HepG2 (cell line): ENCODE data around the gene STX10. TPM values are rescaled to one million over a fixed set of nuclear protein-coding genes. Genes with fewer than 3 reads are reported as not detected.

Experiments
- AKNA ChIP-seq: sonication (generic); formaldehyde crosslinking; IDR thresholded peaks from 2 replicates; pipeline ENCODE4 v1.4.0; 2020; ENCODE audit warnings: missing genetic modification reagents, borderline replicate concordance
- DMTF1 ChIP-seq: sonication (generic); formaldehyde crosslinking; IDR thresholded peaks from 2 replicates; pipeline ENCODE4 v1.4.0; 2020; ENCODE audit warnings: mild to moderate bottlenecking, missing genetic modification reagents
- DZIP1 ChIP-seq: sonication (generic); formaldehyde crosslinking; IDR thresholded peaks from 2 replicates; pipeline ENCODE4 v1.5.0; 2020; ENCODE audit warnings: mild to moderate bottlenecking, missing genetic modification reagents
- E2F1 ChIP-seq: sonication (generic); formaldehyde crosslinking; IDR thresholded peaks from 2 replicates; pipeline ENCODE4 v1.5.0; 2020; ENCODE audit warnings: missing genetic modification reagents
- HNRNPUL1 ChIP-seq: fragments of 200-400 bp; formaldehyde crosslinking; IDR thresholded peaks from 2 replicates; pipeline ENCODE4 v1.6.1; 2017; ENCODE audit warnings: low read depth, mild to moderate bottlenecking, low read length, moderate library complexity
- MED8 ChIP-seq: sonication (generic); formaldehyde crosslinking; IDR thresholded peaks from 2 replicates; pipeline ENCODE4 v1.8.1; 2023; ENCODE audit warnings: mild to moderate bottlenecking, missing genetic modification reagents; ENCODE audit not compliant: insufficient replicate concordance
- NFE2L2 ChIP-seq: fragments of 150-350 bp; IDR thresholded peaks from 2 replicates; pipeline ENCODE4 v1.6.1; 2014; ENCODE audit warnings: low read length
- PLRG1 ChIP-seq: fragments of 450-650 bp; conservative IDR thresholded peaks from 2 replicates; pipeline ENCODE4 v1.6.1; 2016
- PRMT3 ChIP-seq: sonication (generic); formaldehyde crosslinking; IDR thresholded peaks from 2 replicates; pipeline ENCODE4 v1.8.1; 2022; ENCODE audit warnings: low read depth, mild to moderate bottlenecking, moderate library complexity, missing genetic modification reagents, borderline replicate concordance
- THAP7 ChIP-seq: sonication (generic); formaldehyde crosslinking; IDR thresholded peaks from 2 replicates; pipeline ENCODE4 v1.8.1; 2023; ENCODE audit warnings: mild to moderate bottlenecking, missing genetic modification reagents
- ZNF317 ChIP-seq: sonication (generic); formaldehyde crosslinking; IDR thresholded peaks from 2 replicates; pipeline ENCODE4 v1.5.0; 2020; ENCODE audit warnings: mild to moderate bottlenecking, missing genetic modification reagents
- ZNF607 ChIP-seq: sonication (generic); formaldehyde crosslinking; IDR thresholded peaks from 2 replicates; pipeline ENCODE4 v1.5.1; 2020; ENCODE audit warnings: missing genetic modification reagents, mild to moderate bottlenecking, borderline replicate concordance
- polyA plus RNA-seq, 8 experiments: library from polyadenylated mRNA; depleted of rRNA in 3 of 8; stranded (reverse) in 7 of 8; unstranded in 1 of 8; fragments of >200 nt; fragmentation: Illumina TruSeq in 4 of 8; extraction: Trizol in 4 of 8; gene quantifications; 2 replicates each; pipeline versions ENCODE4 v1.2.1 to v1.2.3, GENCODE V29; 2011 to 2016; ENCODE audit warnings: low read depth in 4 of 8, missing spikeins in 1 of 8, mixed read lengths in 1 of 8; ENCODE audit not compliant: insufficient read depth in 1 of 8
- total RNA-seq, 5 experiments: library from RNA; depleted of rRNA; stranded (reverse); fragments of >200 nt; fragmentation: Illumina TruSeq; extraction: Trizol; gene quantifications; 2 replicates each; pipeline ENCODE4 v1.2.3, GENCODE V29; 2016; ENCODE audit warnings: low read depth in 1 of 5

The STX10 gene
- total and polyA plus RNA-seq, 2 of the 13 experiments (the other 11 are each of a cell fraction or from before 2014, with no cell fraction given), result 47.9 to 66.4 TPM

GRCh38 chr19:13116282-13117175, 33.6 kb downstream of the STX10 start, which contains the start of gene TRMT1 (continued):
- TF ChIP-seq ZNF607, result 0 out of 2 replicates have a peak, but pooled peaks have one; percentile 31
- 0 out of 2 replicates have a peak, but pooled peaks have one; percentile 35 for TF ChIP-seq ZNF317
- peak; percentile 23 for TF ChIP-seq MED8 (CRISPR knock-in tag)
- no peak for TF ChIP-seq NFE2L2
- TF ChIP-seq E2F1 (CRISPR knock-in tag), result no peak
- no peak for TF ChIP-seq DMTF1
- TF ChIP-seq HNRNPUL1, result no peak
- no peak for TF ChIP-seq PRMT3
- no peak for TF ChIP-seq AKNA
- no peak for TF ChIP-seq DZIP1 (CRISPR knock-in tag)
- TF ChIP-seq THAP7, result 0 out of 2 replicates have a peak, but pooled peaks have one; percentile 28
- TF ChIP-seq PLRG1, result no peak
